Mesenchymal stem cell (in vitro differentiated cells and primary cell): ENCODE measurements around the gene FAM135A.
"Not testable (repeated sequence)": the region's sequence is repeated elsewhere in the genome, so short reads cannot be mapped to it uniquely, and the experiment has no call there.

ENCODE experiments used
- DNase-seq: peaks from one replicate; pipeline ENCODE4 v3.0.0-alpha.2; 2013
- H2AFZ ChIP-seq: one replicate; pipeline ENCODE4 v1.6.1; 2013; ENCODE audit warnings: low read depth, mild to moderate bottlenecking, control low read depth, inconsistent platforms, low read length, moderate library complexity
- H2AK5ac ChIP-seq: 2 replicates; pipeline ENCODE4 v1.6.1; 2013; ENCODE audit warnings: low read length, moderate library complexity, mild to moderate bottlenecking, inconsistent platforms; ENCODE audit not compliant: severe bottlenecking
- H2BK120ac ChIP-seq: one replicate; pipeline ENCODE4 v1.6.1; 2013; ENCODE audit warnings: low read depth, mild to moderate bottlenecking, inconsistent platforms, low read length, moderate library complexity
- H2BK12ac ChIP-seq, 2 experiments: one replicate each; pipeline ENCODE4 v1.6.1; 2013; ENCODE audit warnings: inconsistent platforms in 2 of 2, low read length in 2 of 2, mild to moderate bottlenecking in 2 of 2, moderate library complexity in 2 of 2, control low read depth in 1 of 2
- H2BK15ac ChIP-seq: one replicate; pipeline ENCODE4 v1.6.1; 2013; ENCODE audit warnings: mild to moderate bottlenecking, low read depth, inconsistent platforms; ENCODE audit not compliant: poor library complexity, severe bottlenecking
- H2BK5ac ChIP-seq: 2 replicates; pipeline ENCODE4 v1.6.1; 2013; ENCODE audit warnings: low read depth, mild to moderate bottlenecking, low read length, control low read depth, inconsistent platforms; ENCODE audit not compliant: poor library complexity, severe bottlenecking
- H3K14ac ChIP-seq, 2 experiments: one replicate each; pipeline ENCODE4 v1.6.1; 2013; ENCODE audit warnings: inconsistent platforms in 2 of 2, low read length in 2 of 2, control low read depth in 1 of 2, mild to moderate bottlenecking in 1 of 2, moderate library complexity in 1 of 2
- H3K18ac ChIP-seq, 2 experiments: one replicate each; pipeline ENCODE4 v1.6.1; 2013; ENCODE audit warnings: inconsistent platforms in 2 of 2, low read length in 2 of 2, control low read depth in 1 of 2, low read depth in 1 of 2, mild to moderate bottlenecking in 1 of 2
- H3K23ac ChIP-seq, 2 experiments: one replicate each; pipeline ENCODE4 v1.6.1; 2013; ENCODE audit warnings: inconsistent platforms in 2 of 2, low read length in 2 of 2, mild to moderate bottlenecking in 2 of 2, moderate library complexity in 2 of 2, control low read depth in 1 of 2
- H3K27ac ChIP-seq: 2 replicates; pipeline ENCODE4 v1.5.1; 2013; ENCODE audit warnings: mild to moderate bottlenecking, moderate library complexity, low read length, control low read depth, inconsistent platforms; ENCODE audit not compliant: poor library complexity, severe bottlenecking
- H3K27me3 ChIP-seq, 2 experiments: 2 replicates each; pipeline versions ENCODE4 v1.6.1 to v1.7.0; 2013; ENCODE audit warnings: low read length in 2 of 2, mild to moderate bottlenecking in 2 of 2, moderate library complexity in 2 of 2, control low read depth in 1 of 2, inconsistent platforms in 1 of 2; ENCODE audit not compliant: control insufficient read depth in 1 of 2, insufficient read depth in 1 of 2
- H3K36me3 ChIP-seq, 2 experiments: 2 replicates each; pipeline versions ENCODE4 v1.6.1 to v1.7.0; 2013; ENCODE audit warnings: low read length in 2 of 2, control low read depth in 1 of 2, inconsistent platforms in 1 of 2, low read depth in 1 of 2, mild to moderate bottlenecking in 1 of 2; ENCODE audit not compliant: insufficient read depth in 2 of 2, control insufficient read depth in 1 of 2
- H3K4ac ChIP-seq, 2 experiments: one replicate each; pipeline ENCODE4 v1.6.1; 2013; ENCODE audit warnings: inconsistent platforms in 2 of 2, low read length in 2 of 2, mild to moderate bottlenecking in 2 of 2, moderate library complexity in 2 of 2, control low read depth in 1 of 2, low read depth in 1 of 2
- H3K4me1 ChIP-seq: 2 replicates; pipeline ENCODE4 v1.6.1; 2013; ENCODE audit warnings: low read depth, low read length, control low read depth; ENCODE audit not compliant: control insufficient read depth, insufficient read depth
- H3K4me2 ChIP-seq: 2 replicates; pipeline ENCODE4 v1.6.1; 2013; ENCODE audit warnings: low read length, mild to moderate bottlenecking, inconsistent platforms; ENCODE audit not compliant: poor library complexity, severe bottlenecking
- H3K4me3 ChIP-seq, 2 experiments: 2 replicates each; pipeline versions ENCODE4 v1.5.1 to v1.7.0; 2013; ENCODE audit warnings: low read length in 2 of 2, mild to moderate bottlenecking in 2 of 2, control low read depth in 1 of 2, low read depth in 1 of 2; ENCODE audit not compliant: insufficient read depth in 1 of 2
- H3K79me1 ChIP-seq: replicated peaks from 2 replicates; pipeline ENCODE4 v1.6.1; 2013; ENCODE audit warnings: mild to moderate bottlenecking, control low read depth, low read length, inconsistent platforms; ENCODE audit not compliant: poor library complexity, severe bottlenecking
- H3K9ac ChIP-seq: 2 replicates; pipeline ENCODE4 v1.7.0; 2013; ENCODE audit warnings: mild to moderate bottlenecking, low read length, moderate library complexity
- H3K9me3 ChIP-seq: 2 replicates; pipeline ENCODE4 v1.7.0; 2013; ENCODE audit warnings: mild to moderate bottlenecking, low read length; ENCODE audit not compliant: control insufficient read depth
- H4K8ac ChIP-seq: one replicate; pipeline ENCODE4 v1.6.1; 2013; ENCODE audit warnings: inconsistent platforms, mild to moderate bottlenecking, low read length, moderate library complexity
- H4K91ac ChIP-seq: one replicate; pipeline ENCODE4 v1.6.1; 2013; ENCODE audit warnings: mild to moderate bottlenecking, low read length, inconsistent platforms
- WGBS: methylation state at CpG from one replicate; pipeline ENCODE4 v1.1.7; 2013; ENCODE audit warnings: mixed read lengths; 5-methylcytosine and 5-hydroxymethylcytosine counted together

The FAM135A gene

GRCh38 chr6:70494833-70495232, 81.5 kb downstream of the FAM135A start:
- no peak overlapping the region for H3K4me2 ChIP-seq
- no peaks in the 10 kb centered on the region for H3K79me1 ChIP-seq
- no peak overlapping the region for H3K4ac ChIP-seq
- H3K4me1 ChIP-seq, result no peaks in the 10 kb centered on the region
- H2BK5ac ChIP-seq, result no peak overlapping the region
- H3K36me3 ChIP-seq, result no peaks in the 10 kb centered on the region
- no peak overlapping the region for H4K91ac ChIP-seq
- no peak overlapping the region for H2AFZ ChIP-seq
- no peak for DNase-seq
- H3K23ac ChIP-seq, result no peak overlapping the region
- H2AK5ac ChIP-seq, result no peak overlapping the region
- H3K4me3 ChIP-seq, result no peak overlapping the region
- H3K14ac ChIP-seq, result no peak overlapping the region
- no CpG with 5 or more reads among the region's 1 CpG for WGBS
- no peak overlapping the region for H3K9ac ChIP-seq
- H3K27me3 ChIP-seq, result no peaks in the 10 kb centered on the region
- peaks cover 2% of the 10 kb centered on the region for H3K9me3 ChIP-seq
- no peak overlapping the region for H3K18ac ChIP-seq
- H4K8ac ChIP-seq, result no peak overlapping the region
- no peak overlapping the region for H2BK120ac ChIP-seq
- no peak overlapping the region for H2BK12ac ChIP-seq
- no peak overlapping the region for H3K27ac ChIP-seq
- no peak overlapping the region for H2BK15ac ChIP-seq

GRCh38 chr6:70495790-70496189, 82.5 kb downstream of the FAM135A start:
- not testable (repeated sequence) for H2BK12ac ChIP-seq, H2AK5ac ChIP-seq, H3K9me3 ChIP-seq, H2AFZ ChIP-seq, H3K4me3 ChIP-seq, H3K27ac ChIP-seq, H3K4me2 ChIP-seq, H3K23ac ChIP-seq, H3K4ac ChIP-seq, H3K27me3 ChIP-seq, H3K79me1 ChIP-seq, H2BK15ac ChIP-seq, H2BK120ac ChIP-seq, DNase-seq, H3K4me1 ChIP-seq, H4K8ac ChIP-seq, H2BK5ac ChIP-seq, H3K9ac ChIP-seq, H3K36me3 ChIP-seq, H4K91ac ChIP-seq, H3K18ac ChIP-seq, H3K14ac ChIP-seq
- WGBS, result 91% methylated on average over 1 of the region's 3 CpGs

DNA sequence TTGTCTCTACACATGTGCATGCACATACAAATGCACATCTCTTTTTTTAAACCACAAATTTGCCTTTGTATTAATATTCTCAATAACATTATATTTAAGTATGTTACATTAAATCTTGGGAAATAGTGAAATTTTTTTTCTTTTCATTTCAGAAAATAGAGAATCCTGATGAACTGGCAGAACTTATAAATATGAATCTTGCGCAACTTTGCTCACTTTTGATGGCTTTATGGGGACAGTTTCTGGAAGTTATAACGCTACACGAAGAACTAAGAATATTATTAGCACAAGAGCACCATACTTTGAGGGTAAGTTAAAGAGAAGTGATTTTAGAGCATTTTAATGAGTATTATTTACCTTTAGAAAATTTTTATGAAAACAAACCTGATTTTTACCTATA, 89.2 kb downstream of the FAM135A start:
- Histone ChIP-seq H3K4ac (no peak overlapping the region), H2BK5ac (no peak overlapping the region), H2AFZ (no peak overlapping the region), H4K91ac (no peak overlapping the region), H3K27ac (no peak overlapping the region), H3K27me3 (no peaks in the 10 kb centered on the region), H3K36me3 (peaks cover 13 to 34% of the 10 kb centered on the region in 2 experiments), H2BK120ac (no peak overlapping the region), H2BK12ac (no peak overlapping the region), H3K4me1 (no peaks in the 10 kb centered on the region), H3K4me2 (no peak overlapping the region), H2AK5ac (no peak overlapping the region), H3K18ac (no peak overlapping the region), H3K4me3 (no peak overlapping the region), H2BK15ac (no peak overlapping the region), H3K23ac (no peak overlapping the region), H3K14ac (no peak overlapping the region), H3K79me1 (peaks cover 1% of the 10 kb centered on the region), H4K8ac (no peak overlapping the region), H3K9me3 (peaks cover 22% of the 10 kb centered on the region), H3K9ac (no peak overlapping the region)
- 100% methylated on average over 1 of the region's 3 CpGs for WGBS
- no peak for DNase-seq

- Histone ChIP-seq H3K9me3 (peaks cover 22% of the 10 kb centered on the region), H3K27ac (no peak overlapping the region), H3K23ac (no peak overlapping the region), H2BK120ac (no peak overlapping the region), H3K9ac (no peak overlapping the region), H4K91ac (no peak overlapping the region), H3K79me1 (peaks cover 1% of the 10 kb centered on the region), H2BK15ac (no peak overlapping the region), H3K27me3 (no peaks in the 10 kb centered on the region), H2AK5ac (no peak overlapping the region), H3K18ac (no peak overlapping the region), H4K8ac (no peak overlapping the region), H3K4me3 (no peak overlapping the region), H3K4me1 (no peaks in the 10 kb centered on the region), H2AFZ (no peak overlapping the region), H3K4me2 (no peak overlapping the region), H3K4ac (no peak overlapping the region), H2BK5ac (no peak overlapping the region), H3K36me3 (peaks cover 13 to 34% of the 10 kb centered on the region in 2 experiments), H2BK12ac (no peak overlapping the region), H3K14ac (no peak overlapping the region)
- WGBS, result no CpG with 5 or more reads among the region's 1 CpG
- DNase-seq, result no peak
Measured at GRCh38 chr6:70503813-70504465, 90.6 kb downstream of the FAM135A start.
